ENCODE results near the gene SPEN.

DNA sequence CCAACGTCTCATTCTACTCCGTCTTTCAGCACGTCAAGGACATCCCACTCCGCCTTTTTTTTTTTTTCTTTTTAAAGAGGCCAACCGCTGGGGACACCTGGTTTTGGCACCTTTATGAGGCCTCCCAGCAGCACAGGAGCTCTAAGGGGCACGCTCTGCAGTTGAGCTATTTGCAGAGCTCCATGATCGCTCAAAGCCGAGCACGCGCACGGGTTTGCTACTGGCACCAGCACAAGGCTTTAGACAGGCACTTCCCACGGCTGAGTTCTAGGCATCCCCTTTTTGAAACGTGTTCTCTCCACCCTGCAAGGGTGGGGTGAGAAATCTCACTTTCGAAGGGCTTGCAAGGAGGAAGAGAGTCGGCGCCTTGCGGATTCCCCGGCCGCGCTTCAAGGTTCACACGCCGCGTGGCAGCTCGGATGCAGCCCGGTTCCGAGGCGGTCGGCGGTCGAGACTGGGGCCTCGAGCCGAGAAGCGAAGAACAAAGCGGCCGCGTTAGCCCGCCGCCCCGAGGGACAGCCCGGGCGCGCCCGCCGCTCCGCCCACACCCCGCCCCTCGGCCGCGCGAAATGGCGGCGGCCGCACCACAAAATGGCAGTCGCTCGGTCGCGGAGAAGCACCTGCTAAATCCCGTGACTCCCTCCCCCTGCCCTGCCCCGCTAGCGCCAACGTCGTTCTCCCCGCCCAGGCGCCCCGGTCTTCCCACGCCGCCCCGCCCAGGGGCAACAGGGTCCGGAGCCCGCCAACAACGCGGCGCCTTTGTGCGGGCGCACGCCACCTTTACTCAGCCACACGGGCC is 12.9 kb upstream of the SPEN start:
- TF ChIP-seq, protein P1, sequence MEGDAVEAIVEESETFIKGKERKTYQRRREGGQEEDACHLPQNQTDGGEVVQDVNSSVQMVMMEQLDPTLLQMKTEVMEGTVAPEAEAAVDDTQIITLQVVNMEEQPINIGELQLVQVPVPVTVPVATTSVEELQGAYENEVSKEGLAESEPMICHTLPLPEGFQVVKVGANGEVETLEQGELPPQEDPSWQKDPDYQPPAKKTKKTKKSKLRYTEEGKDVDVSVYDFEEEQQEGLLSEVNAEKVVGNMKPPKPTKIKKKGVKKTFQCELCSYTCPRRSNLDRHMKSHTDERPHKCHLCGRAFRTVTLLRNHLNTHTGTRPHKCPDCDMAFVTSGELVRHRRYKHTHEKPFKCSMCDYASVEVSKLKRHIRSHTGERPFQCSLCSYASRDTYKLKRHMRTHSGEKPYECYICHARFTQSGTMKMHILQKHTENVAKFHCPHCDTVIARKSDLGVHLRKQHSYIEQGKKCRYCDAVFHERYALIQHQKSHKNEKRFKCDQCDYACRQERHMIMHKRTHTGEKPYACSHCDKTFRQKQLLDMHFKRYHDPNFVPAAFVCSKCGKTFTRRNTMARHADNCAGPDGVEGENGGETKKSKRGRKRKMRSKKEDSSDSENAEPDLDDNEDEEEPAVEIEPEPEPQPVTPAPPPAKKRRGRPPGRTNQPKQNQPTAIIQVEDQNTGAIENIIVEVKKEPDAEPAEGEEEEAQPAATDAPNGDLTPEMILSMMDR (IDR thresholded peaks at IDR 0.05; ENCODE audit: low read depth, low read length, poor library complexity, severe bottlenecking): no peak
- no peak for TF ChIP-seq EZH2phosphoT487 (IDR thresholded peaks at IDR 0.05; ENCODE audit: borderline replicate concordance, low read length)

Data from DOHH2 (cell line).